AG09309 (cell line): ENCODE data around the gene NADSYN1.

Source experiments
- DNase-seq: peaks from one replicate; pipeline ENCODE4 v3.0.0-alpha.2; 2010; ENCODE audit warnings: low read depth
- H3K4me3 ChIP-seq: 2 replicates; pipeline ENCODE4 v1.5.1; 2011; ENCODE audit warnings: mild to moderate bottlenecking, low read depth, low read length, moderate library complexity; ENCODE audit not compliant: control insufficient read depth
- TF ChIP-seq, protein P1 (sequence below): IDR thresholded peaks from 2 replicates; pipeline ENCODE4 v1.5.1; 2011; ENCODE audit warnings: mild to moderate bottlenecking, low read depth, low read length, inconsistent platforms; ENCODE audit not compliant: insufficient read depth, control insufficient read depth; ENCODE audit errors: missing control alignments

Gene NADSYN1

DNA sequence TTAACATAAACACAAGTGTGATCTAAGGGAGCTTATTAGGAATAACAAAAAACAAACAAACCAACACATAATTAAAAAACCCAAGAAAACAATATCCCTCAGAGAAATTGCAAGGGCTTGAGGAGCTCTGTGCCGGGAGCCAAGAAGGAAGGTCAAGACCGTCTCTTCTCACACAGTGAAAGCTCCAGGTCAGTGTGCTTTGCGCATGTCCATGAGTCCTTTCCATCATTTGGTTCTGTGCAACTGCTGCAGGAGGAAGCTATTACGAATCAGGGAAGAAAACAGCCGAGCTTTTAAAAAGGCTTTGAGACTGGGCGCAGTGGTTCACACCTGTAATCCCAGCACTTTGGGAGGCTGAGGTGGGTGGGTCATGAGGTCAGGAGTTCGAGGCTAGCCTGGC lies 89.4 kb downstream of the NADSYN1 start:
- TF ChIP-seq, protein P1, sequence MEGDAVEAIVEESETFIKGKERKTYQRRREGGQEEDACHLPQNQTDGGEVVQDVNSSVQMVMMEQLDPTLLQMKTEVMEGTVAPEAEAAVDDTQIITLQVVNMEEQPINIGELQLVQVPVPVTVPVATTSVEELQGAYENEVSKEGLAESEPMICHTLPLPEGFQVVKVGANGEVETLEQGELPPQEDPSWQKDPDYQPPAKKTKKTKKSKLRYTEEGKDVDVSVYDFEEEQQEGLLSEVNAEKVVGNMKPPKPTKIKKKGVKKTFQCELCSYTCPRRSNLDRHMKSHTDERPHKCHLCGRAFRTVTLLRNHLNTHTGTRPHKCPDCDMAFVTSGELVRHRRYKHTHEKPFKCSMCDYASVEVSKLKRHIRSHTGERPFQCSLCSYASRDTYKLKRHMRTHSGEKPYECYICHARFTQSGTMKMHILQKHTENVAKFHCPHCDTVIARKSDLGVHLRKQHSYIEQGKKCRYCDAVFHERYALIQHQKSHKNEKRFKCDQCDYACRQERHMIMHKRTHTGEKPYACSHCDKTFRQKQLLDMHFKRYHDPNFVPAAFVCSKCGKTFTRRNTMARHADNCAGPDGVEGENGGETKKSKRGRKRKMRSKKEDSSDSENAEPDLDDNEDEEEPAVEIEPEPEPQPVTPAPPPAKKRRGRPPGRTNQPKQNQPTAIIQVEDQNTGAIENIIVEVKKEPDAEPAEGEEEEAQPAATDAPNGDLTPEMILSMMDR, result no peak
- H3K4me3 ChIP-seq, result no peak overlapping the region
- no peak for DNase-seq

GRCh38 chr11:71542879-71543777 lies 90.1 kb downstream of the NADSYN1 start:
- TF ChIP-seq, protein P1, result no peak
- no peak for DNase-seq
- no peak overlapping the region for H3K4me3 ChIP-seq

DNA sequence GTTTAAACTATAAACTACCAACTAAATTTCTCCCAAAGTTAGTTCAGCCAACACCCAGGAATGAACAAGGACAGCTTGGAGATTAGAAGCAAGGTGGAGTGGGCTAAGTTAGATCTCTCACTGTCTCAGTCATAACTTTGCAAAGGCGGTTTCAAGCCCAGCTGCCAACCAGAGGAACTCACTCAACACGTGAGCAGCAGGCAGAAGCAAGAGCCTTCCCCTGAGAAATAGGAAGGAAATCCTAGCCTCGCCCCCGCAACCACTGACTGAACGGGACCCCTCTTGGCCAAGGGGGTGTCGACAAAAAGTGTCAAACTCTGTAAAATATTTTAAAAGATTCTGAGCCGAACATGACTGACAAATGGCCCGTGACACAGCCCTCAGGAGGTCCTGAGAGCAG lies 90.9 kb downstream of the NADSYN1 start:
- H3K4me3 ChIP-seq, result no peak overlapping the region
- TF ChIP-seq, protein P1, result no peak
- DNase-seq, result no peak

GRCh38 chr11:71544525-71545214 lies 91.7 kb downstream of the NADSYN1 start:
- no peak for DNase-seq
- TF ChIP-seq, protein P1, result no peak
- no peak overlapping the region for H3K4me3 ChIP-seq

DNA sequence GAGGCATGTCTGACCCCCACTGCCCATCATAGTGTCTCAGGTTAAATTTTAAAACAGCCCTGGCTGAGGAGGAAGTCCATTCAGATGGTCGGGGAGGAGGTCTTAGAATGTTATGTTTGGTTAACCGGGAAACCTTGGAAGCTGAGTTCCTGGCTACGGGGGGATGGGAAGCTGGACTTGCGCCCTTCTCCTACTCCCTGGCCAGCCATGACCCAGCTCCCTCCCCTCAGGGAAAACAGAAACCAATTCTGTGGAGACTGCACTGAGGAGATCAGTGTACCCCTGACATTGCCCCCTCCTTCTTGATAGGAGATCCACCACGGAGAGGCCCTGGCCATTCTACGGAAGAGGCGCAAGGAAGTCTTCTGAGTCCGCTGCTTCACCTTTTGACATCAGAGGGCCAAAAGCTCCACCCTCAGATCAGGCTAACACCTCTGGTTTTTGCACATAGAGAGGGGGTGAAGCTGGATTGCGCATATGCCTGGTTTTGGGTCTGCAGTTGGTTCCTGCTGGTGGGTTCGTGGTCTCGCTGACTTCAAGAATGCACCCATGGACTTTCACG lies 92.5 kb downstream of the NADSYN1 start:
- no peak overlapping the region for H3K4me3 ChIP-seq
- no peak for DNase-seq
- TF ChIP-seq, protein P1, result no peak

DNA sequence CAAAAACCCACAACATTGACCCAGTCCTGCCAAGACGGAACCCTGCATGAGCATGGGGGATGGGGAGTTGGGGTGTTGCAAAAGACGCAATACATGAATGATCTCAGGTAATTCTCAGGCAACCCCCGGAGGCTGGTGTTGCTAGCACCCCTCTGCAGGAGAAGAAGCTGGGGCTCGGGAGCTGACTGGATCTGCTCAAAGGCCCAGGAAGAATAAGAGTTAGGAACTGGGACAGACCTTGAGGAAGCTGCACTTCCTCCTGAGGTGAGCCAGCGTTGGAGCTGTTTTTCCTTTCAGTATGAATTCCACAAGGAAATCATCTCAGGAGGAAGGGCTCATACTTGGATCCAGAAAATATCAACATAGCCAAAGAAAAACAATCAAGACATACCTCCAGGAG lies 95.1 kb downstream of the NADSYN1 start, which contains the start of gene KRTAP5-9:
Gene KRTAP5-9, plus strand, starts transcription at position 301 of the 400 bp plus-strand sequence. CDS start 238 bp downstream, outside the sequence.
- H3K4me3 ChIP-seq, result no peak within 1 kb of the TSS
- TF ChIP-seq, protein P1, result no peak
- DNase-seq, result no peak
